ENCODE measurements around the gene RER1. TPM values are rescaled to one million over a fixed set of nuclear protein-coding genes. Genes with fewer than 3 reads are reported as not detected.

Gene RER1
- polyA plus RNA-seq, 1 donor from 2014 or later = 58.7 TPM

Other genes with a start within 250 kb of the RER1 start
- gene FAAP20, start 197.1 kb upstream of the RER1 start, polyA plus RNA-seq = 45.3 and 53.0 TPM in 2 replicates
- gene SKI, start 163.5 kb upstream of the RER1 start, polyA plus RNA-seq = 4.1 and 4.9 TPM in 2 replicates
- gene MORN1, start 287 bp upstream of the RER1 start, polyA plus RNA-seq = 8.2 and 10.9 TPM in 2 replicates
- 29.4 and 30.1 TPM in 2 replicates for gene PEX10, start 20.7 kb downstream of the RER1 start, polyA plus RNA-seq
- 5.7 and 6.6 TPM in 2 replicates for gene PLCH2, start 84.4 kb downstream of the RER1 start, polyA plus RNA-seq
- gene PANK4, start 134.8 kb downstream of the RER1 start, polyA plus RNA-seq = 37.9 and 43.4 TPM in 2 replicates
- gene HES5, start 138.4 kb downstream of the RER1 start, polyA plus RNA-seq = 0.81 TPM in 1 of 2 replicates, not detected in the other
- 1.1 TPM in 2 replicates for gene TNFRSF14, start 164.5 kb downstream of the RER1 start, polyA plus RNA-seq
- 29.0 and 35.9 TPM in 2 replicates for gene PRXL2B, start 194.9 kb downstream of the RER1 start, polyA plus RNA-seq
- gene MMEL1, start 241.2 kb downstream of the RER1 start, polyA plus RNA-seq = 5.2 TPM in 1 of 2 replicates, not detected in the other